HG02840 (cell line): ENCODE results near the gene VAV1.
A peak's percentile ranks its signal among the peaks of the same experiment; 100 is the strongest.
"Not testable (repeated sequence)": the region's sequence is repeated elsewhere in the genome, so short reads cannot be mapped to it uniquely, and the experiment has no call there.

Experiments
- ATAC-seq: cut with Tn5 transposase; IDR thresholded peaks from one replicate; pipeline ENCODE4 v1.9.1; 2021; ENCODE audit warnings: mild to moderate bottlenecking, moderate library complexity, moderate number of reproducible peaks; ENCODE audit not compliant: unreplicated experiment, low FRiP score

The VAV1 gene

GRCh38 chr19:6754136-6754535 lies 18.4 kb upstream of the VAV1 start:
- no peak for ATAC-seq

- no peak for ATAC-seq
Observed at GRCh38 chr19:6754653-6755463, 17.6 kb upstream of the VAV1 start.

GRCh38 chr19:6760606-6761005 lies 11.9 kb upstream of the VAV1 start:
- ATAC-seq = no peak

- ATAC-seq = no peak
Observed at GRCh38 chr19:6761053-6761676, 11.3 kb upstream of the VAV1 start.

- ATAC-seq = not testable (repeated sequence)
Observed at GRCh38 chr19:6762253-6762797, 10.2 kb upstream of the VAV1 start.

- no peak for ATAC-seq
Observed at GRCh38 chr19:6765738-6766356, 6.7 kb upstream of the VAV1 start.

GRCh38 chr19:6766357-6767080 lies 6.0 kb upstream of the VAV1 start:
- ATAC-seq = no peak

GRCh38 chr19:6767081-6767356 lies 5.5 kb upstream of the VAV1 start:
- ATAC-seq = peak; percentile 21

- peak; percentile 71 for ATAC-seq
Observed at GRCh38 chr19:6767357-6768235, 4.9 kb upstream of the VAV1 start, which contains the start of gene SH2D3A. TSS of gene SH2D3A (minus strand) at chr19:6767435. CDS start at chr19:6763748, 3,687 bp downstream.

- no peak for ATAC-seq
Observed at GRCh38 chr19:6768236-6768785, 4.2 kb upstream of the VAV1 start.

- no peak for ATAC-seq
Observed at GRCh38 chr19:6769006-6769619, 3.4 kb upstream of the VAV1 start.

- not testable (repeated sequence) for ATAC-seq
Observed at GRCh38 chr19:6771648-6772027, 870 bp upstream of the VAV1 start.

- no peak for ATAC-seq
Observed at GRCh38 chr19:6772866-6773322, 386 bp downstream of the VAV1 start.

- ATAC-seq = no peak
Observed at GRCh38 chr19:6773323-6773931, 919 bp downstream of the VAV1 start.

GRCh38 chr19:6774821-6775707 lies 2.6 kb downstream of the VAV1 start:
- ATAC-seq = no peak

GRCh38 chr19:6776045-6776444 lies 3.5 kb downstream of the VAV1 start:
- ATAC-seq = not testable (repeated sequence)

GRCh38 chr19:6776999-6777398 lies 4.5 kb downstream of the VAV1 start:
- ATAC-seq = no peak

- ATAC-seq = no peak
Observed at GRCh38 chr19:6777434-6777833, 4.9 kb downstream of the VAV1 start.
